Measurements from ENCODE around the gene NAA16.

The NAA16 gene

GRCh38 chr13:41361491-41361890 lies 50.4 kb downstream of the NAA16 start:
- no peak for DNase-seq

GRCh38 chr13:41364043-41364442 lies 53.0 kb downstream of the NAA16 start:
- DNase-seq, result no peak

- DNase-seq, result no peak
Observed at GRCh38 chr13:41365631-41366030, 54.6 kb downstream of the NAA16 start.

GRCh38 chr13:41370736-41371135 lies 59.7 kb downstream of the NAA16 start:
- DNase-seq, result no peak

GRCh38 chr13:41377446-41377845 lies 66.4 kb downstream of the NAA16 start:
- DNase-seq, result no peak

- DNase-seq, result no peak
Observed at GRCh38 chr13:41382431-41382830, 71.4 kb downstream of the NAA16 start.

- DNase-seq, result no peak
Observed at GRCh38 chr13:41383386-41383785, 72.3 kb downstream of the NAA16 start.

GRCh38 chr13:41384749-41385503 lies 73.9 kb downstream of the NAA16 start:
- no peak for DNase-seq

GRCh38 chr13:41386211-41386610 lies 75.1 kb downstream of the NAA16 start:
- DNase-seq, result no peak

- DNase-seq, result no peak
Observed at GRCh38 chr13:41387576-41387975, 76.5 kb downstream of the NAA16 start.

GRCh38 chr13:41388143-41388881 lies 77.2 kb downstream of the NAA16 start:
- DNase-seq, result no peak

- no peak for DNase-seq
Observed at GRCh38 chr13:41389580-41389979, 78.5 kb downstream of the NAA16 start.

- DNase-seq, result no peak
Observed at GRCh38 chr13:41394166-41394565, 83.1 kb downstream of the NAA16 start.

GRCh38 chr13:41398494-41399170 lies 87.6 kb downstream of the NAA16 start:
- DNase-seq, result no peak

- DNase-seq, result no peak
Observed at GRCh38 chr13:41401366-41401765, 90.3 kb downstream of the NAA16 start.

- DNase-seq, result peak; percentile 30
Observed at GRCh38 chr13:41402691-41403511, 91.8 kb downstream of the NAA16 start.

GRCh38 chr13:41403983-41404382 lies 92.9 kb downstream of the NAA16 start:
- no peak for DNase-seq

- no peak for DNase-seq
Observed at GRCh38 chr13:41405367-41405766, 94.3 kb downstream of the NAA16 start.

- DNase-seq, result no peak
Observed at GRCh38 chr13:41407380-41407779, 96.3 kb downstream of the NAA16 start.

- DNase-seq, result no peak
Observed at GRCh38 chr13:41408121-41408520, 97.1 kb downstream of the NAA16 start.

GRCh38 chr13:41408746-41409145 lies 97.7 kb downstream of the NAA16 start:
- DNase-seq, result no peak

GRCh38 chr13:41409611-41410010 lies 98.5 kb downstream of the NAA16 start:
- no peak for DNase-seq

GRCh38 chr13:41411060-41411459 lies 100.0 kb downstream of the NAA16 start:
- DNase-seq, result no peak
